COR-L47 (cell line): Measurements from ENCODE around the gene SEMA3E.
"Not testable (repeated sequence)": the region's sequence is repeated elsewhere in the genome, so short reads cannot be mapped to it uniquely, and the experiment has no call there.

Experiments
- DNase-seq: peaks from one replicate; lab custom pipeline; 2025; lab: John Stamatoyannopoulos, UW

SEMA3E gene

GRCh38 chr7:83451501-83452045, 197.4 kb downstream of the SEMA3E start:
- DNase-seq: no peak

GRCh38 chr7:83449781-83450180, 199.2 kb downstream of the SEMA3E start:
- no peak for DNase-seq

- no peak for DNase-seq
Measured at GRCh38 chr7:83447681-83448080, 201.3 kb downstream of the SEMA3E start.

GRCh38 chr7:83446102-83446669, 202.8 kb downstream of the SEMA3E start:
- no peak for DNase-seq

GRCh38 chr7:83442911-83443310, 206.0 kb downstream of the SEMA3E start:
- no peak for DNase-seq

GRCh38 chr7:83439026-83439425, 209.9 kb downstream of the SEMA3E start:
- no peak for DNase-seq

GRCh38 chr7:83430289-83430688, 218.7 kb downstream of the SEMA3E start:
- DNase-seq: not testable (repeated sequence)

GRCh38 chr7:83429493-83429892, 219.4 kb downstream of the SEMA3E start:
- DNase-seq: no peak

- peak; percentile 52 for DNase-seq
Measured at GRCh38 chr7:83427884-83428283, 221.1 kb downstream of the SEMA3E start.

- DNase-seq: no peak
Measured at GRCh38 chr7:83426325-83426724, 222.6 kb downstream of the SEMA3E start.

- DNase-seq: no peak
Measured at GRCh38 chr7:83419013-83419412, 229.9 kb downstream of the SEMA3E start.

- DNase-seq: no peak
Measured at GRCh38 chr7:83415840-83416239, 233.1 kb downstream of the SEMA3E start.

- no peak for DNase-seq
Measured at GRCh38 chr7:83414947-83415346, 234.0 kb downstream of the SEMA3E start.

GRCh38 chr7:83413831-83414230, 235.1 kb downstream of the SEMA3E start:
- peak; percentile 56 for DNase-seq

- DNase-seq: no peak
Measured at GRCh38 chr7:83413424-83413823, 235.5 kb downstream of the SEMA3E start.

- DNase-seq: peak; percentile 73
Measured at GRCh38 chr7:83410989-83411591, 237.8 kb downstream of the SEMA3E start.

GRCh38 chr7:83394776-83395175, 254.2 kb downstream of the SEMA3E start:
- DNase-seq: no peak

- no peak for DNase-seq
Measured at GRCh38 chr7:83388436-83388835, 260.5 kb downstream of the SEMA3E start.

- DNase-seq: no peak
Measured at GRCh38 chr7:83366629-83367028, 282.3 kb downstream of the SEMA3E start.

- DNase-seq: no peak
Measured at GRCh38 chr7:83365746-83366145, 283.2 kb downstream of the SEMA3E start.

GRCh38 chr7:83362871-83363550, 285.9 kb downstream of the SEMA3E start:
- no peak for DNase-seq

GRCh38 chr7:83359108-83359507, 289.8 kb downstream of the SEMA3E start:
- no peak for DNase-seq

- DNase-seq: no peak
Measured at GRCh38 chr7:83355143-83355542, 293.8 kb downstream of the SEMA3E start.
